ENCODE results near the gene DNHD1. TPM values are rescaled to one million over a fixed set of nuclear protein-coding genes. Genes with fewer than 3 reads are reported as not detected.

Gene DNHD1
- total and polyA plus RNA-seq, 9 of the 15 experiments (the other 6 are each of a cell fraction or from before 2014, with no cell fraction given), result 0.82 to 9.7 (median 3.8) TPM

DNA sequence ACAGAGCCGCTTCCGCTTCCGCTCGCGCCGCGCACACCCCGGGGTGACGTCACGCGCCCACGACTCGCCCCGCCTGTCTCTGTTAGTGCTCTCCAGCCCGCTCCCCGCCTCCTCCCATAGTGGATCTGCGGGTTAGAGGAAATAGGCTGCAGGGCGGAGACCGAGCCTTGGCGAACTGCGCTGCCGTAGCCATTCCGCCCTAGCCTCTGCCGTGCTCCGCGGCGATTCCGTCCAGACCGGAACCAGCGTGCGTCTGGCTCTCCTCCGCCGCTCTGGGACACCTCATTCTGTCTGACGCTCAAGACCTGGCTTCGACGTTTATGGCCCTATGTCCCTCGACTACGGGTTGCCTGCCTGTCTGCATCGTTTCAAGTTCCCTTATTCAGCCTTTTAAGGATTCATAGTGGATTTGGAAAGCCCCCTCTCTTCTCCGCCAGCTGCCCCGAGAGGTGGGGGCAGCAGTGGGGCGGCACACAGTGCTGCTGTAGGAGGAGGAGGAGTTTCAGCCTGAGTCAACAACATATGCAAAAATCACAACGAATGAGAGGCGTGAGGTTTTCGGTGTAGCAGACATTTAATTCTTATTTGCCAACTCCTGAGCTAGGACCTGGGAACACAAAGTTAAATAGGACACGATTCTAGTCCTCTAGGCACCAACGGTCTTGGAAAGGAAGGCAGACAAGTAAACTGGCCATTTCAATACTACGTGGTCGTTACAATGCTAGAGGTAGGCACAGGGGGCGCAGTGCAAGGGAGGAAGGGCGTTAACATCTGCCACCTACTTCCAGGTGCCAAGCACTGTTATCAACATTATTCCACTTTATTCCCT is 115.3 kb downstream of the DNHD1 start, which contains the start of gene TAF10 (continued):
- TF ChIP-seq, protein P1, sequence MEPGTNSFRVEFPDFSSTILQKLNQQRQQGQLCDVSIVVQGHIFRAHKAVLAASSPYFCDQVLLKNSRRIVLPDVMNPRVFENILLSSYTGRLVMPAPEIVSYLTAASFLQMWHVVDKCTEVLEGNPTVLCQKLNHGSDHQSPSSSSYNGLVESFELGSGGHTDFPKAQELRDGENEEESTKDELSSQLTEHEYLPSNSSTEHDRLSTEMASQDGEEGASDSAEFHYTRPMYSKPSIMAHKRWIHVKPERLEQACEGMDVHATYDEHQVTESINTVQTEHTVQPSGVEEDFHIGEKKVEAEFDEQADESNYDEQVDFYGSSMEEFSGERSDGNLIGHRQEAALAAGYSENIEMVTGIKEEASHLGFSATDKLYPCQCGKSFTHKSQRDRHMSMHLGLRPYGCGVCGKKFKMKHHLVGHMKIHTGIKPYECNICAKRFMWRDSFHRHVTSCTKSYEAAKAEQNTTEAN (CRISPR knock-in tag; IDR thresholded peaks at IDR 0.05), result peak; percentile 83; the same call in 1 of the 2 replicates
- TF ChIP-seq SIX5 (IDR thresholded peaks at IDR 0.05; ENCODE audit: borderline replicate concordance in 1 of 2, insufficient read depth in 1 of 2, low read depth in 1 of 2, low read length in 2 of 2) (no peak), JUN (IDR thresholded peaks at IDR 0.05; ENCODE audit: borderline replicate concordance, low read depth, low read length) (peak; percentile 77), JUN (CRISPR knock-in tag; IDR thresholded peaks at IDR 0.05; ENCODE audit: borderline replicate concordance) (peak; percentile 83; the same call in 1 of the 2 replicates), NONO (IDR thresholded peaks at IDR 0.05; ENCODE audit: low read depth in 2 of 2, low read length in 1 of 2) (no peak), GATAD2B (IDR thresholded peaks at IDR 0.05; ENCODE audit: borderline replicate concordance) (no peak), ZNF23 (CRISPR knock-in tag; IDR thresholded peaks at IDR 0.05) (no peak), PPARD (CRISPR knock-in tag; IDR thresholded peaks at IDR 0.05) (no peak), HNRNPL (IDR thresholded peaks at IDR 0.05; ENCODE audit: low read depth, low read length) (no peak), CEBPB (tag; IDR thresholded peaks at IDR 0.05) (no peak), CTBP1 (IDR thresholded peaks at IDR 0.05; ENCODE audit: borderline replicate concordance) (peak; percentile 68; the same call in 1 of the 2 replicates), ZNF124 (CRISPR knock-in tag; IDR thresholded peaks at IDR 0.05) (no peak), ZNF717 (CRISPR knock-in tag; IDR thresholded peaks at IDR 0.05) (no peak), ZNF644 (tag; IDR thresholded peaks at IDR 0.05; ENCODE audit: low read depth) (no peak; the same call in 1 of the 2 replicates), JUNB (CRISPR knock-in tag; conservative IDR thresholded peaks at IDR 0.05) (peak; percentile 58; the same call in 1 of the 2 replicates)
- TF ChIP-seq, protein P2, sequence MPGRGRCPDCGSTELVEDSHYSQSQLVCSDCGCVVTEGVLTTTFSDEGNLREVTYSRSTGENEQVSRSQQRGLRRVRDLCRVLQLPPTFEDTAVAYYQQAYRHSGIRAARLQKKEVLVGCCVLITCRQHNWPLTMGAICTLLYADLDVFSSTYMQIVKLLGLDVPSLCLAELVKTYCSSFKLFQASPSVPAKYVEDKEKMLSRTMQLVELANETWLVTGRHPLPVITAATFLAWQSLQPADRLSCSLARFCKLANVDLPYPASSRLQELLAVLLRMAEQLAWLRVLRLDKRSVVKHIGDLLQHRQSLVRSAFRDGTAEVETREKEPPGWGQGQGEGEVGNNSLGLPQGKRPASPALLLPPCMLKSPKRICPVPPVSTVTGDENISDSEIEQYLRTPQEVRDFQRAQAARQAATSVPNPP (IDR thresholded peaks at IDR 0.05; ENCODE audit: borderline replicate concordance, insufficient read depth, insufficient read length), result no peak
- TF ChIP-seq, protein P3, sequence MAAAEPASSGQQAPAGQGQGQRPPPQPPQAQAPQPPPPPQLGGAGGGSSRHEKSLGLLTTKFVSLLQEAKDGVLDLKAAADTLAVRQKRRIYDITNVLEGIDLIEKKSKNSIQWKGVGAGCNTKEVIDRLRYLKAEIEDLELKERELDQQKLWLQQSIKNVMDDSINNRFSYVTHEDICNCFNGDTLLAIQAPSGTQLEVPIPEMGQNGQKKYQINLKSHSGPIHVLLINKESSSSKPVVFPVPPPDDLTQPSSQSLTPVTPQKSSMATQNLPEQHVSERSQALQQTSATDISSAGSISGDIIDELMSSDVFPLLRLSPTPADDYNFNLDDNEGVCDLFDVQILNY (CRISPR knock-in tag; IDR thresholded peaks at IDR 0.05), result no peak
- TF ChIP-seq, protein P4, sequence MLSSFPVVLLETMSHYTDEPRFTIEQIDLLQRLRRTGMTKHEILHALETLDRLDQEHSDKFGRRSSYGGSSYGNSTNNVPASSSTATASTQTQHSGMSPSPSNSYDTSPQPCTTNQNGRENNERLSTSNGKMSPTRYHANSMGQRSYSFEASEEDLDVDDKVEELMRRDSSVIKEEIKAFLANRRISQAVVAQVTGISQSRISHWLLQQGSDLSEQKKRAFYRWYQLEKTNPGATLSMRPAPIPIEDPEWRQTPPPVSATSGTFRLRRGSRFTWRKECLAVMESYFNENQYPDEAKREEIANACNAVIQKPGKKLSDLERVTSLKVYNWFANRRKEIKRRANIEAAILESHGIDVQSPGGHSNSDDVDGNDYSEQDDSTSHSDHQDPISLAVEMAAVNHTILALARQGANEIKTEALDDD (IDR thresholded peaks at IDR 0.05), result peak; percentile 11; the same call in 1 of the 2 replicates
- TF ChIP-seq, protein P5, sequence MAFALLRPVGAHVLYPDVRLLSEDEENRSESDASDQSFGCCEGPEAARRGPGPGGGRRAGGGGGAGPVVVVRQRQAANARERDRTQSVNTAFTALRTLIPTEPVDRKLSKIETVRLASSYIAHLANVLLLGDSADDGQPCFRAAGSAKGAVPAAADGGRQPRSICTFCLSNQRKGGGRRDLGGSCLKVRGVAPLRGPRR (CRISPR knock-in tag; IDR thresholded peaks at IDR 0.05), result no peak
- TF ChIP-seq, protein P6, sequence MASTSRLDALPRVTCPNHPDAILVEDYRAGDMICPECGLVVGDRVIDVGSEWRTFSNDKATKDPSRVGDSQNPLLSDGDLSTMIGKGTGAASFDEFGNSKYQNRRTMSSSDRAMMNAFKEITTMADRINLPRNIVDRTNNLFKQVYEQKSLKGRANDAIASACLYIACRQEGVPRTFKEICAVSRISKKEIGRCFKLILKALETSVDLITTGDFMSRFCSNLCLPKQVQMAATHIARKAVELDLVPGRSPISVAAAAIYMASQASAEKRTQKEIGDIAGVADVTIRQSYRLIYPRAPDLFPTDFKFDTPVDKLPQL (IDR thresholded peaks at IDR 0.05; ENCODE audit: extremely low read depth, insufficient read length), result no peak
- TF ChIP-seq, protein P7, sequence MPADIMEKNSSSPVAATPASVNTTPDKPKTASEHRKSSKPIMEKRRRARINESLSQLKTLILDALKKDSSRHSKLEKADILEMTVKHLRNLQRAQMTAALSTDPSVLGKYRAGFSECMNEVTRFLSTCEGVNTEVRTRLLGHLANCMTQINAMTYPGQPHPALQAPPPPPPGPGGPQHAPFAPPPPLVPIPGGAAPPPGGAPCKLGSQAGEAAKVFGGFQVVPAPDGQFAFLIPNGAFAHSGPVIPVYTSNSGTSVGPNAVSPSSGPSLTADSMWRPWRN (IDR thresholded peaks at IDR 0.05; ENCODE audit: low read depth), result no peak
